Erythroblast (primary cell): ENCODE results near the gene ZNF429.

Experiments used
- GATA1 ChIP-seq: IDR thresholded peaks from 2 replicates; pipeline ENCODE4 v1.6.1; 2011; ENCODE audit warnings: low read depth, mild to moderate bottlenecking, control low read depth, low read length, moderate library complexity
- POLR2A ChIP-seq: IDR thresholded peaks from 2 replicates; pipeline ENCODE4 v1.6.1; 2011; ENCODE audit warnings: mild to moderate bottlenecking, low read length

DNA sequence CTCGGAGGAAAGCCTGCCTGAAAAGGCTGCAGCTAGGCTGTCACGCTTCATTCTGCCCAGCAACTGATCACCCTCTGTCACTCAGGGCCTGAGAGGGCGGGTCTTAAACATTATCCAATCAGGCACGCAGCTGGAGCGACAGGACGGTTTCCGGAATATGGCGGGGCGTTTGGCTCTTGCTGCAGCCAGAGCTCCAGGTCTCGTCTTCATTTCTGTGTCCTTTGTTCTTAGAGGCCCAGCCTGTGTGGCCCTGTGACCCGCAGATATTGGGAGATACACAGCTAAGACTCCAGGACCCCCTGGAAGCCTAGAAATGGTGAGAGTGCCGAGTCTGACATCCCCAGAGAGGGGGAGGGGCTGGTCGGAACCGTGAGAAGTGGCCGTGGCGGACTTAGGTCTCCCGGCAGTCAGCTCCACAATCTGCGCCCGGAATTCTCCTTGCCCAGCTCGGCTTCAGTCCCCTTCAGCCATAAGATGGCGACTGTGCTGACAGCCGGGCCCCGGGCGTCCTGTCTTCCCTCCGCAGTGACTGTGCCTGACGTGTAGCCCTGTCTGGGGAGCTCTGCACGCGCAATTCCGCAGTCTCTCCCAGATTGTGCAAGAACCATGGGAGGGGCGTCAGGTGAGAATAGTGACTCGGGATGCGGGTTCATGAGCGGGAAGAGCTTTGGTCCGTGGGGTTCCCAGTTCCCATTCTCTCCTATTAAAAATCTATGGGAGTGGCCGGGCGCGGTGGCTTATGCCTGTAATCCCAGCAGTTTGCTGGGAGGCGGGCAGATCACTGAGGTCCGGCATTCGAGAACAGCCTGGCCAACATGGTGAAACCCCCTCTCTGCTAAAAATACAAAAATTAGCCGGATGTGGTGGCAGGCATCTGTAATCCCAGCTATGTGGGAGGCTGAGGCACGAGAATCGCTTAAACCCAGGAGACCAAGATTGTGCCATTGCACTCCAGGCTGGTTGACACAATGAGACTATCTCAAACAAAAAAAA is at the start of gene ZNF429:
- TF ChIP-seq POLR2A (peak; percentile 88), GATA1 (no peak)
